GM18511 (cell line): Measurements from ENCODE around the gene HNRNPLL.
A peak's percentile ranks its signal among the peaks of the same experiment; 100 is the strongest.
"Not testable (repeated sequence)": the region's sequence is repeated elsewhere in the genome, so short reads cannot be mapped to it uniquely, and the experiment has no call there.

Experiments used
- ATAC-seq: cut with Tn5 transposase; IDR thresholded peaks from one replicate; pipeline ENCODE4 v1.9.1; 2021; ENCODE audit warnings: mild to moderate bottlenecking, moderate library complexity; ENCODE audit not compliant: unreplicated experiment

HNRNPLL gene

GRCh38 chr2:38557217-38557616 lies 45.5 kb downstream of the HNRNPLL start:
- no peak for ATAC-seq

GRCh38 chr2:38556006-38556801 lies 46.5 kb downstream of the HNRNPLL start:
- no peak for ATAC-seq

- no peak for ATAC-seq
These were observed 47.6 kb downstream of the HNRNPLL start for GRCh38 chr2:38554973-38555595.

GRCh38 chr2:38553554-38553953 lies 49.2 kb downstream of the HNRNPLL start:
- no peak for ATAC-seq

GRCh38 chr2:38552259-38552658 lies 50.5 kb downstream of the HNRNPLL start:
- ATAC-seq = no peak

GRCh38 chr2:38551746-38552145 lies 51.0 kb downstream of the HNRNPLL start:
- no peak for ATAC-seq

GRCh38 chr2:38551171-38551570 lies 51.6 kb downstream of the HNRNPLL start:
- no peak for ATAC-seq

GRCh38 chr2:38549851-38550250 lies 52.9 kb downstream of the HNRNPLL start:
- ATAC-seq = no peak

GRCh38 chr2:38549071-38549704 lies 53.5 kb downstream of the HNRNPLL start:
- no peak for ATAC-seq

- ATAC-seq = no peak
These were observed 54.9 kb downstream of the HNRNPLL start for GRCh38 chr2:38547791-38548190.

GRCh38 chr2:38546585-38546984 lies 56.1 kb downstream of the HNRNPLL start:
- ATAC-seq = no peak

GRCh38 chr2:38546064-38546463 lies 56.7 kb downstream of the HNRNPLL start:
- no peak for ATAC-seq

- ATAC-seq = not testable (repeated sequence)
These were observed 60.5 kb downstream of the HNRNPLL start for GRCh38 chr2:38542248-38542631.

- ATAC-seq = no peak
These were observed 62.0 kb downstream of the HNRNPLL start for GRCh38 chr2:38540580-38541286.

- ATAC-seq = no peak
These were observed 63.6 kb downstream of the HNRNPLL start for GRCh38 chr2:38539086-38539485.

GRCh38 chr2:38537937-38538525 lies 64.7 kb downstream of the HNRNPLL start:
- no peak for ATAC-seq

GRCh38 chr2:38537296-38537695 lies 65.4 kb downstream of the HNRNPLL start:
- ATAC-seq = not testable (repeated sequence)

- peak; percentile 51 for ATAC-seq
These were observed 66.8 kb downstream of the HNRNPLL start for GRCh38 chr2:38535744-38536506.

GRCh38 chr2:38535404-38535743 lies 67.4 kb downstream of the HNRNPLL start:
- ATAC-seq = no peak

- ATAC-seq = no peak
These were observed 67.9 kb downstream of the HNRNPLL start for GRCh38 chr2:38534746-38535403.
